H1 (cell line): ENCODE results near the gene PRKN. TPM values are rescaled to one million over a fixed set of nuclear protein-coding genes. Genes with fewer than 3 reads are reported as not detected.

ENCODE experiments used
- CTCF ChIA-PET: fragments of 300-600 bp; sonication (Branson Sonifier 250); formaldehyde crosslinking; loops from one replicate; lab custom pipeline; 2021; ENCODE audit not compliant: partially characterized antibody; lab: Charles Lee
- POLR2A ChIA-PET: fragments of 300-600 bp; sonication (Branson Sonifier 250); formaldehyde crosslinking; loops from one replicate; lab custom pipeline; 2021; ENCODE audit warnings: inconsistent platforms; ENCODE audit not compliant: partially characterized antibody; lab: Charles Lee
- DNase-seq, 2 experiments: peaks; one replicate each; pipeline versions ENCODE4 v3.0.0 to v3.0.0-alpha.2; 2010 to 2022; ENCODE audit warnings: low spot score in 2 of 2, low read depth in 1 of 2, mixed read lengths in 1 of 2
- FAIRE-seq: peaks from 2 replicates; lab custom pipeline; 2011; peaks lifted over from hg19 to GRCh38; lab: Jason Lieb, UNC
- H2AFZ ChIP-seq: 2 replicates; pipeline ENCODE4 v1.8.1; 2012; ENCODE audit warnings: low read length, inconsistent platforms
- H2AK5ac ChIP-seq: 2 replicates; pipeline ENCODE4 v1.6.1; 2013; ENCODE audit warnings: low read depth, low read length
- H2BK120ac ChIP-seq: replicated peaks from 2 replicates; pipeline ENCODE3; 2013; ENCODE audit warnings: low read depth, low read length, inconsistent platforms
- H2BK12ac ChIP-seq: 2 replicates; pipeline ENCODE4 v1.6.1; 2013; ENCODE audit warnings: low read depth, low read length
- H2BK15ac ChIP-seq: 2 replicates; pipeline ENCODE4 v1.6.1; 2013; ENCODE audit warnings: low read length
- H2BK20ac ChIP-seq: 2 replicates; pipeline ENCODE4 v1.6.1; 2013; ENCODE audit warnings: low read length
- H2BK5ac ChIP-seq: 2 replicates; pipeline ENCODE4 v1.6.1; 2013; ENCODE audit warnings: low read depth, low read length
- H3K14ac ChIP-seq: 2 replicates; pipeline ENCODE4 v1.6.1; 2013; ENCODE audit warnings: inconsistent platforms; ENCODE audit not compliant: insufficient read length
- H3K18ac ChIP-seq: 2 replicates; pipeline ENCODE4 v1.6.1; 2013; ENCODE audit warnings: low read length; ENCODE audit errors: extremely low read depth
- H3K23ac ChIP-seq: 2 replicates; pipeline ENCODE4 v1.6.1; 2013; ENCODE audit warnings: inconsistent platforms; ENCODE audit not compliant: insufficient read length
- H3K23me2 ChIP-seq: 2 replicates; pipeline ENCODE4 v1.6.1; 2013; ENCODE audit warnings: low read depth, low read length
- H3K27ac ChIP-seq: 2 replicates; pipeline ENCODE4 v1.6.1; 2011; ENCODE audit warnings: low read depth, low read length, inconsistent platforms
- H3K27me3 ChIP-seq, 4 experiments: replicated peaks in 1 of 4; 1 replicate in 1 of 4; 2 replicates in 3 of 4; pipeline versions ENCODE4 v1.6.1 to v1.8.1; 2011 to 2013; ENCODE audit warnings: low read length in 3 of 4, mild to moderate bottlenecking in 3 of 4, inconsistent platforms in 2 of 4, mixed read lengths in 2 of 4, moderate library complexity in 1 of 4; ENCODE audit not compliant: control insufficient read depth in 3 of 4, insufficient read depth in 3 of 4; ENCODE audit errors: extremely low read depth in 1 of 4
- H3K36me3 ChIP-seq, 4 experiments: 2 replicates each; pipeline versions ENCODE4 v1.6.1 to v1.8.1; 2011 to 2013; ENCODE audit warnings: mild to moderate bottlenecking in 4 of 4, low read length in 3 of 4, moderate library complexity in 2 of 4, control low read depth in 1 of 4, inconsistent platforms in 1 of 4; ENCODE audit not compliant: insufficient read depth in 4 of 4, control insufficient read depth in 2 of 4
- H3K4ac ChIP-seq: replicated peaks from 2 replicates; pipeline ENCODE3; 2013; ENCODE audit warnings: low read length, low read depth, mixed read lengths, inconsistent platforms; ENCODE audit not compliant: insufficient read length
- H3K4me1 ChIP-seq, 4 experiments: replicated peaks in 1 of 4; 1 replicate in 1 of 4; 2 replicates in 3 of 4; pipeline versions ENCODE4 v1.6.1 to v1.8.1; 2011 to 2013; ENCODE audit warnings: low read length in 3 of 4, inconsistent platforms in 2 of 4, mixed read lengths in 1 of 4; ENCODE audit not compliant: insufficient read depth in 4 of 4, control insufficient read depth in 3 of 4
- H3K4me2 ChIP-seq, 2 experiments: 2 replicates each; pipeline versions ENCODE4 v1.6.1 to v1.8.1; 2011 to 2013; ENCODE audit warnings: low read depth in 2 of 2, low read length in 2 of 2, control low read depth in 1 of 2, inconsistent platforms in 1 of 2, mild to moderate bottlenecking in 1 of 2; ENCODE audit not compliant: insufficient read depth in 1 of 2
- H3K4me3 ChIP-seq, 4 experiments: fragments of 200-600, 300-600 bp in 1 of 4; sonication (generic), shearing (Covaris generic), sonication (Bioruptor Twin) in 1 of 4; 2 replicates each; pipeline versions ENCODE4 v1.5.1 to v1.8.1; 2011 to 2016; ENCODE audit warnings: low read length in 4 of 4, low read depth in 3 of 4, control low read depth in 2 of 4, inconsistent platforms in 2 of 4, mild to moderate bottlenecking in 2 of 4, mixed read lengths in 1 of 4, moderate library complexity in 1 of 4; ENCODE audit not compliant: insufficient read depth in 2 of 4; ENCODE audit errors: extremely low read depth in 1 of 4
- H3K56ac ChIP-seq: replicated peaks from 2 replicates; pipeline ENCODE3; 2013; ENCODE audit warnings: low read depth, mild to moderate bottlenecking, mixed read lengths, low read length, inconsistent platforms; ENCODE audit not compliant: insufficient read length
- H3K79me1 ChIP-seq: 2 replicates; pipeline ENCODE4 v1.6.1; 2013; ENCODE audit warnings: low read depth, low read length, control low read depth
- H3K79me2 ChIP-seq, 2 experiments: 2 replicates each; pipeline versions ENCODE4 v1.6.1 to v1.8.1; 2012 to 2013; ENCODE audit warnings: low read length in 2 of 2, mild to moderate bottlenecking in 2 of 2, inconsistent platforms in 1 of 2; ENCODE audit not compliant: insufficient read depth in 2 of 2, control insufficient read depth in 1 of 2
- H3K9ac ChIP-seq, 4 experiments: replicated peaks in 1 of 4; 1 replicate in 1 of 4; 2 replicates in 3 of 4; pipeline versions ENCODE4 v1.6.1 to v1.8.1; 2011 to 2013; ENCODE audit warnings: low read depth in 3 of 4, low read length in 3 of 4, control low read depth in 2 of 4, mild to moderate bottlenecking in 2 of 4, moderate library complexity in 2 of 4, inconsistent platforms in 1 of 4; ENCODE audit errors: extremely low read depth in 1 of 4
- H3K9me3 ChIP-seq, 2 experiments: 2 replicates each; pipeline versions ENCODE4 v1.6.1 to v1.8.1; 2012 to 2013; ENCODE audit warnings: mild to moderate bottlenecking in 2 of 2, moderate library complexity in 2 of 2, control low read depth in 1 of 2, inconsistent platforms in 1 of 2, low read depth in 1 of 2, low read length in 1 of 2, mixed read lengths in 1 of 2; ENCODE audit not compliant: insufficient read depth in 2 of 2
- H4K20me1 ChIP-seq, 2 experiments: replicated peaks in 1 of 2; 2 replicates each; pipeline versions ENCODE3 to v1.8.1; 2011 to 2013; ENCODE audit warnings: inconsistent platforms in 2 of 2, low read length in 2 of 2, mild to moderate bottlenecking in 1 of 2; ENCODE audit not compliant: insufficient read depth in 2 of 2, control insufficient read depth in 1 of 2
- H4K5ac ChIP-seq: 2 replicates; pipeline ENCODE4 v1.6.1; 2013; ENCODE audit warnings: low read length, low read depth, mixed read lengths, inconsistent platforms; ENCODE audit not compliant: insufficient read length
- H4K8ac ChIP-seq: 2 replicates; pipeline ENCODE4 v1.8.0; 2013; ENCODE audit warnings: mild to moderate bottlenecking, moderate library complexity, low read length, inconsistent platforms; ENCODE audit not compliant: insufficient read depth; ENCODE audit errors: extremely low read depth
- H4K91ac ChIP-seq: replicated peaks from 2 replicates; pipeline ENCODE3; 2013; ENCODE audit warnings: low read length, mixed read lengths, inconsistent platforms; ENCODE audit not compliant: insufficient read length
- NANOG ChIP-seq: IDR thresholded peaks from 2 replicates; pipeline ENCODE4 v1.6.1; 2011; ENCODE audit warnings: low read length, low read depth, mild to moderate bottlenecking, inconsistent platforms; ENCODE audit not compliant: insufficient read depth, poor library complexity, severe bottlenecking
- RXRA ChIP-seq: IDR thresholded peaks from 2 replicates; pipeline ENCODE4 v1.6.1; 2011; ENCODE audit warnings: low read depth, mild to moderate bottlenecking, low read length, moderate library complexity; ENCODE audit not compliant: insufficient read depth
- SAP30 ChIP-seq: fragments of 300-600 bp; sonication (generic); IDR thresholded peaks from 2 replicates; pipeline ENCODE4 v1.7.1; 2012; ENCODE audit warnings: low read length, moderate library complexity, mild to moderate bottlenecking, inconsistent platforms; ENCODE audit not compliant: insufficient read depth, insufficient replicate concordance
- WGBS, 2 experiments: shearing (Covaris generic) in 1 of 2; methylation state at CpG; one replicate each; pipeline versions ENCODE4 v1.1.6 to v1.1.7; 2013 to 2015; ENCODE audit warnings: low lambda C conversion rate in 2 of 2, mixed read lengths in 2 of 2, inconsistent platforms in 1 of 2, low coverage in 1 of 2, missing lambda C conversion rate in 1 of 2; ENCODE audit not compliant: insufficient replicate concordance in 2 of 2, insufficient coverage in 1 of 2, insufficient read length in 1 of 2; ENCODE audit errors: extremely low coverage in 1 of 2, missing lambda C conversion rate in 1 of 2; 5-methylcytosine and 5-hydroxymethylcytosine counted together
- polyA plus RNA-seq, 7 experiments: library from polyadenylated mRNA; depleted of rRNA in 3 of 7; stranded (reverse) in 5 of 7; unstranded in 2 of 7; fragments of >200 nt in 5 of 7; fragments of 200-250 nt in 2 of 7; gene quantifications; 1 replicate in 5 of 7; 2 replicates in 1 of 7; 4 replicates in 1 of 7; pipeline versions ENCODE4 v1.2.1 to v1.2.3, GENCODE V29; 2011 to 2013; ENCODE audit warnings: missing spikeins in 2 of 7, mixed read lengths in 2 of 7
- total RNA-seq: library from RNA; stranded (reverse); fragmentation: NEBNext Ultra II Directional; extraction: Animal tissue kit (Norgen Biotek cat#: 25700); gene quantifications from 2 replicates; pipeline ENCODE4 v1.2.1, GENCODE V29; 2021

The PRKN gene
- total and polyA plus RNA-seq, 2 of the 8 experiments (the other 6 are each of a cell fraction or from before 2014, with no cell fraction given) = 0.13 to 0.29 TPM

DNA sequence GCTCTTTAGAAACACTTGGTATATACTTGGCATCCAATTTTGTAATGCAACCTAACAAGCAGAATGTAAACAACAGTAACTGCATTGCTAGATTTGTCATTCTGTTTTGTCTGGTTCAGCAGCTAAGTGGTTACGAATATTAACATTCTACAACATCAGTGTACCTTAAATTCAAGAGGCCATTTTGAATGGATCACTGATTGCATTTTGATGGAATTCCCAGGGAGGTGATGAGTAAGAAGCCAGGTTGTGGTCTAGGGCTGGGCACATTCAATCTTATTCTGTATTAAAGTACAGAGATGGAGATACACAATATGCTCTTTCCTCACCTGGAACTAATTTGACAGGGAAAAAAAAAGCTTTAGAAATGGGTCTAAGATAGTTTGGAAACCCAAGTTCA is 483.5 kb downstream of the PRKN start:
- H2BK5ac ChIP-seq = no peak overlapping the region

More for the DNA sequence above, 483.5 kb downstream of the PRKN start:
- Histone ChIP-seq H3K27me3 (no peaks in the 10 kb centered on the region), H4K91ac (no peak overlapping the region), H3K56ac (no peak overlapping the region), H3K14ac (no peak overlapping the region), H4K20me1 (no peaks in the 10 kb centered on the region), H2AK5ac (no peak overlapping the region), H3K79me2 (no peaks in the 10 kb centered on the region), H4K5ac (no peak overlapping the region), H3K4ac (no peak overlapping the region), H3K9ac (no peak overlapping the region), H3K18ac (no peak overlapping the region), H3K79me1 (no peaks in the 10 kb centered on the region), H3K4me3 (no peak overlapping the region), H3K23me2 (no peaks in the 10 kb centered on the region), H3K4me1 (no peaks in the 10 kb centered on the region), H3K9me3 (no peaks in the 10 kb centered on the region), H3K4me2 (no peak overlapping the region), H2BK120ac (no peak overlapping the region), H2BK12ac (no peak overlapping the region), H3K36me3 (no peaks in the 10 kb centered on the region), H4K8ac (no peak overlapping the region), H3K23ac (no peak overlapping the region), H2BK15ac (no peak overlapping the region), H2AFZ (no peak overlapping the region), H3K27ac (no peak overlapping the region), H2BK20ac (no peak overlapping the region)
- FAIRE-seq (no peak), DNase-seq (no peak)
- CTCF ChIA-PET = no interaction called here
- TF ChIP-seq NANOG (no peak), RXRA (no peak), SAP30 (no peak)
- WGBS, 2 experiments = 100% methylated on average over 1 of the region's 1 CpG; no CpG with 5 or more reads in 1 of the 2 experiments
- POLR2A ChIA-PET = no interaction called here
